C4-2B (cell line): ENCODE data around the gene FHIT.
"Not testable (repeated sequence)": the region's sequence is repeated elsewhere in the genome, so short reads cannot be mapped to it uniquely, and the experiment has no call there.

ENCODE experiments used
- H3K27ac ChIP-seq: fragments of 450-650 bp; 2 replicates; pipeline ENCODE4 v1.5.1; 2017
- ZFX ChIP-seq: fragments of 450-650 bp; IDR thresholded peaks from 2 replicates; pipeline ENCODE4 v1.6.1; 2017
- TF ChIP-seq, protein P1 (sequence below): fragments of 450-650 bp; conservative IDR thresholded peaks from 2 replicates; pipeline ENCODE4 v1.5.1; 2017; ENCODE audit warnings: mild to moderate bottlenecking

Gene FHIT

DNA sequence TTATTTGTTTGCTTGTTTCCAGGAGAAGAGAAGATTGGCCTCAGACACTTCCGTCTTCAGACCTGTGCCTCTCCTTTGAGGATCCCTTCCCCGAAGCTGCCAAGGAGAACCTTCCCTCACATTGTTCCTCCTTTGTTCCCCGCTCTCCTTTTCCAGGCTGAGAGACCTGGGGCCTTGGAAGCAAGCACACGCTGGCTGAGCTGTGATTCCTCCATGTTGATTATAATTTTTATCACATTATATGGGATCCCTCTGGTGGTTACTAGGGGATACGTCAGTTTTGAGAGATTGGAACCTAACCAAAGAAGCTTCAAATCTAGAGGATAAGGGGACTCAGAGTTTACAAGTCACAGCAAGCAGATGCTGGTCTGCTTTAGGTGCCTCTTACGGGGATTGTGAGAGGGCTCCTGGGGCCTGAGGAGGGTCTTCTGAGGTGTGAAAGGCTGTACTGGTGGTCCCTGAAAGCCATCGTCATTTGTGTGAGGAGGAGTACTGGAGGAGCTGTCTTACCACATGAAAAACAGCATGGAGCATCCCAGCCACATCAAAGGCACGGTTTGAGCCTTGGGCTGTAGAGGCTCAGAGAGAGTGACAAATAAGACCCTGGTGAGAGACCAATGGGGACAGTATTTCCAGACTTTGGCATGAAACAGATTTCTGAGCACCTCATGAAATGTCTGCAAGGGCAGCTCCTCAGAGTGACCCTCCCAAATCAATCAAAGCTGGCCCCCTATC lies 1441.4 kb downstream of the FHIT start:
- H3K27ac ChIP-seq: no peak overlapping the region
- TF ChIP-seq, protein P1, sequence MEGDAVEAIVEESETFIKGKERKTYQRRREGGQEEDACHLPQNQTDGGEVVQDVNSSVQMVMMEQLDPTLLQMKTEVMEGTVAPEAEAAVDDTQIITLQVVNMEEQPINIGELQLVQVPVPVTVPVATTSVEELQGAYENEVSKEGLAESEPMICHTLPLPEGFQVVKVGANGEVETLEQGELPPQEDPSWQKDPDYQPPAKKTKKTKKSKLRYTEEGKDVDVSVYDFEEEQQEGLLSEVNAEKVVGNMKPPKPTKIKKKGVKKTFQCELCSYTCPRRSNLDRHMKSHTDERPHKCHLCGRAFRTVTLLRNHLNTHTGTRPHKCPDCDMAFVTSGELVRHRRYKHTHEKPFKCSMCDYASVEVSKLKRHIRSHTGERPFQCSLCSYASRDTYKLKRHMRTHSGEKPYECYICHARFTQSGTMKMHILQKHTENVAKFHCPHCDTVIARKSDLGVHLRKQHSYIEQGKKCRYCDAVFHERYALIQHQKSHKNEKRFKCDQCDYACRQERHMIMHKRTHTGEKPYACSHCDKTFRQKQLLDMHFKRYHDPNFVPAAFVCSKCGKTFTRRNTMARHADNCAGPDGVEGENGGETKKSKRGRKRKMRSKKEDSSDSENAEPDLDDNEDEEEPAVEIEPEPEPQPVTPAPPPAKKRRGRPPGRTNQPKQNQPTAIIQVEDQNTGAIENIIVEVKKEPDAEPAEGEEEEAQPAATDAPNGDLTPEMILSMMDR: peak; percentile 59
- TF ChIP-seq ZFX: no peak

DNA sequence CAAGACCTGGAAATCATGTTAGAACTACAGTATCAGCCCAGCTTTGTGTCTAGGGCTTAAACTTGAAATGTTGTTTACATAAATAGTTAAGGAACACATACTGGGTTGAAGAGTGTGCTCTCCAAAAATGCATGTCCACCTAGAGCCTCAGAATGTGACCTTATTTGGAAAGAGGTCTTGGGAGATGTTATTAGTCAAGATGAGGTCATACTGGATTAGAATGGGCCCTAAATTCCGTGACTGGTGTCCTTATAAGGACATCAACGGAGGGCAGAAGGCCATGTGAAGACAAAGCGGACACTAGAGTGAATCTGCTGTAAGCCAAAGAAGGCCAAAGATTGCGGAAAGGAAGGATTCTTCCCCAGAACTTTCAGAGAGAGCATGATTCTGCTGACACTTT lies 1442.2 kb downstream of the FHIT start:
- no peak overlapping the region for H3K27ac ChIP-seq
- TF ChIP-seq, protein P1: no peak
- no peak for TF ChIP-seq ZFX

DNA sequence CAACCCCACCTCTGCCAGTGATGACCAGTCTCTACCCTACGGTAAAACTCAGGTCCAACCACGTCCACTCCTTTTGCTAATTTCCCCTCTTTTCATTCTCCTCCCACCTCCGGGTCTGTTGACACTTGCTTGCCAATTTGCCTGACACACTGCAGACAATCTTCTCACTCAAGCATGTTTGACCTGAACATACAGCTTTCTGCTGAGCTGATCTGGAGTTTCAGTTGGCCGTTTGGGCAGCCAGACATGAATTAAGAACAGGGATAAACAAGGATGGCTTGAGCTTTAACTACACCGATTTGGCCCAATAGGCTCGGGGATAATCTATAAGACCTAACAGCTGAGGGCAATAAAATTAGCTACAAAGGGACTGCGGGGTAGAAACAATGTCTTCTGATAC lies 1442.8 kb downstream of the FHIT start:
- TF ChIP-seq ZFX: no peak
- TF ChIP-seq, protein P1: no peak
- no peak overlapping the region for H3K27ac ChIP-seq

DNA sequence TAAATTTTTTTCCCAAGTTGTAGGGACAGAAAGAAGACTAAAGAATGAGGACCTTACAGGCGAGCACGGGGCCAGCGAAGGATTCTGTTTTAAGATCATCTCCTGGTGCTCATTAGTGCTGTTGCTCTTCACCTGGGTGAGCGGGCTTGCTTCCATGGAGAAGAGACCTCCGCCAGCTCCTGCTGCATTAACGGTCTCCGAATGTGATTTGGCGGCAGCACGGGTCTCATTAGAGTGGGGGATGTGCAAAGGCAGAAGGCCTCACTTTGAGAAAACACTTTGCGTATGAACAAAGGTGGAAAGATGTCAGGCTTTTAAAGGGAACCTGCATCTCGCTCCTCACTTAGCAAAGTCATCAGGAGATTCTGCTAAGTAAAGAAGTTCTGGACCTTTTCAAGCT lies 1448.0 kb downstream of the FHIT start:
- H3K27ac ChIP-seq: no peak overlapping the region
- no peak for TF ChIP-seq ZFX
- TF ChIP-seq, protein P1: no peak

DNA sequence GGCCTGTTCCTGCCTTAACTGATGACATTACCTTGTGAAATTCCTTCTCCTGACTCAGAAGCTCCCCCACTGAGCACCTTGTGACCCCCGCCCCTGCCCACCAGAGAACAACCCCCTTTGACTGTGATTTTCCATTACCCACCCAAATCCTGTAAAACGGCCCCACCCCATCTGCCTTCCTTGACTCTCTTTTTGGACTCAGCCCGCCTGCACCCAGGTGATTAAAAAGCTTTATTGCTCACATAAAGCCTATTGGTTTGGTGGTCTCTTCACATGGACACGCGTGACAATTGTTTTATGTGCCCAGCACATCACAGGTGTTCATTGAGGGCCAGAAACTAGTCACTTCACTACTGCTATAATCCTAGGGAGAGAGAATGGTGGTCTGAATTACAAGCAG lies 1448.8 kb downstream of the FHIT start:
- not testable (repeated sequence) for H3K27ac ChIP-seq

DNA sequence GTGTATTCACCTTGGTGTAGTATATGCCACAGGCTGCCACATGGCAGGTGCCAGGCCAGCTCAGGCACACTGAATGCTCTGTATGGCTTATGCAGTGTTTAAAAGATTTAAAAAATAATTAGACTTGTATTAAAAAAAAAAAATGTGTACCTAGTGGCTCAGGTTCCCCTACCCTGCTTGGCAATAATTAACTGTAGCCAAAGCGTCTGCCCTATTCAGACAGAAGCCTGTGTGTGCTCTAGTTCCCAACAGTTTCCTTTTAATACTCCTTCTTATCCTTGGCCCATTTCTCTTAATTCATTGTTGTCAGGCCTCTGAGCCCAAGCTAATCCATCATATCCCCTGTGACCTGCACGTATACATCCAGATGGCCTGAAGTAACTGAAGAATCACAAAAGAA lies 1449.2 kb downstream of the FHIT start:
- TF ChIP-seq, protein P1: no peak
- no peak for TF ChIP-seq ZFX
- H3K27ac ChIP-seq: no peak overlapping the region

DNA sequence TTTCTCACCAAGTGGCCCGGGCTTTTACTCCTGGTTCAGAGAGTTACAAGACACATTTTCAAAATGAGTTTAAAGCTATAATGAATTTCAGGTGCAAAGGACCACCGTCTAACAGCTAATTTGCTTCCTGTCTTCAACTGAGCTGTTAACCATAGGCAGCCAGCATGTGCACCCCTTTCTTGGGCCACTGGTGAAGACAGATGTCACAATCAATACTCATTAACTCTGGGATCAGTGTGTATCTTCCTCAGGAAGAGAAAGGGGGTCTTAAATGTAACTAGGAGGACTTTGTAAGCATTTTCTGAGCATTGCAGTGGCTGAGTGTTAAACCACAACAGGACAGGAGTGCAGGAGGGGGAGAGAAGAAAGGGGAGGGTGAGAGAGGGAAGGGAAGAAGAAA lies 1450.8 kb downstream of the FHIT start:
- H3K27ac ChIP-seq: no peak overlapping the region
- TF ChIP-seq ZFX: no peak
- TF ChIP-seq, protein P1: no peak

DNA sequence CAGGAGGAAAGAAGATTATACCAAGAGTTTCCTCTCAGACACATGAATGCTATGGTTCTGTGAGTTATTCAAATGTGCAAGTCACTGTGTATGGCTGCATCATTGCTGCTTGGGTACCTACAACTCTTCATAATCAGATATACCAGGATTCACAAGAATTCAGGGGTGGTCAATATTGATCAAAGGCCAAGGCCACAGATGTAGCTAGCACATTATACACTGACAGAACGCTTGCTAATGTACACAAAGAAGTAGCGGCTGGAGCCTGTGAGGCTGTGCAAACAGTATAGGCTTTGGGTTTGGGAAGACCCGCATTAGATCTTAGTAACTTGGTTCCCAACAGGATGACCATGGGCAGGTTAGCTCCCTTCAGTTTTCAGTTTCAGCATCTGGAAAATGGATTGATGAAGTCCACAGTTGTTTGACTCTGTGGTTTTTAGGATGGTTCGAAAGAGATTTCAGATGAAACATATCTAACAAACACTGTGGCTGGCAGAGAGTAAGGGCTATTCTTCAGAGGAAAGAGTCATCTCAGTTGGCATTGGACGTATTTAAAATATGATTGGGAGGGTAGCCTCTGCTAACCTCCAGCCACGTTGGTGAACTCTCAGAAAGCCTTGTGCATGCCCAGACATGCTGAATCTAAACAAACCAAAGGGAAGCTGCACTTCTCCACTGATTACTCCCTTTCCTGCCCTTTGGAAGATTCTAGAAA lies 1452.7 kb downstream of the FHIT start:
- TF ChIP-seq, protein P1: no peak
- no peak for TF ChIP-seq ZFX
- H3K27ac ChIP-seq: no peak overlapping the region
